ENCODE data around the gene CUL4A.

The CUL4A gene

DNA sequence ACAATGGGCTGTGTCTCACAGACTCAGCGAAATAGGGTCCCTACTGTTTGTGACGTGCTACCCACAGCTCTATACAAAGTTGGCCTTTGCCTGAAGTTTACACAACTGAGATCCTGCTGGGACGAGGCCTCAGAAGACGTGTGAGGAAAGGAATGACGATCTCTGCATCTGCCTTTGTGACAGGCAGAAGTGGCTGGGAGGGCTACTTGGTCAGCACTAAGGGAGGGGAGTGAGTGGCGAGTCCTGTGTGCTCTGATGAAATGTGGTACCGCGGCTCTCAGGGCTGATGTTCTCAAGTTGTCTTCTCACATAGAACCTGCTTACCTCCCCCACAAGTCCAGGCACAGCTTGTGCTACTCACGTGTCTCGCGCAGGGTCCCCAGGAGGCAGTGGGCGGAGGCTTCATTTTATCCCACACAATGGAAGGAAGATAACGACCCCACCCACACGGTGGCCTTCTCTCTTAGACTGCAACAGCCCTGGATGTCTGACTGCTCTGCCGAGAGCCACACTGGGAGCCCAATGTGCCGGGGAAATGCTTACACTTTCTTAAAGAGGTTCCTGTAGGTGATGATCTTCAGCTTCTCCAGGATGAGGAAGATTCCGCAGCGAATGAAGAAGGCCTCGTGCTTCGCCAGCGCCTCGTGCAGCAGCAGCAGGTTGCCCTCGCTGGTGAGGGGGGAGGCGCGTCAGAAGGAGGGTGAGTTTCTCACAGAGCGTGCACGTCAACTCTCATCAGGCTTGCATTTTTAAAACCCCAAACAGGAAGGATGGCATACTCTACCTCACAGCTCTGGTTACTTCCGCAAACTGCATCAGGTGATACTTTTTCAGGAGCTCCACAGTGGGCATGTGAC lies 29.8 kb upstream of the CUL4A start:
- DNase-seq (ENCODE audit: low read depth) = peak; percentile 58

DNA sequence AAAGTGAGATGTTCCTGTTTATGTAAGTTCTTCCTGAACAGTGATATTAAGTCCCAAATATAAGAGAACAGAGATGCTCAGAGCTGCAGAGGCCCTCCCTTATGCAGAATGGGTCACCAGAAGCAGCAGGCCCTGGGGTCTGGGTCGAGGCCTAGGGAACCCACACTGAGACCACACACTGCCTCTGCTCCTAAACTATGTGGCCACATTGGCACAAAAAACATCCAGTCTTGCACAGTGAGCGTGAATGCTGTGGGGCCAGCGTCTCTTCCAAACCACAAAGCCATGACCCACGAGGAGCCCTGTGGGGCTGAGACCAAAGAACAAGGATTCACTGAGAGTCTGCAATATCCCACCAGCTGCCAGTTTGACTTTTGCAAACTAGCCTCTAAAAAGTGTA lies 27.4 kb upstream of the CUL4A start:
- DNase-seq (ENCODE audit: low read depth) = peak; percentile 32

DNA sequence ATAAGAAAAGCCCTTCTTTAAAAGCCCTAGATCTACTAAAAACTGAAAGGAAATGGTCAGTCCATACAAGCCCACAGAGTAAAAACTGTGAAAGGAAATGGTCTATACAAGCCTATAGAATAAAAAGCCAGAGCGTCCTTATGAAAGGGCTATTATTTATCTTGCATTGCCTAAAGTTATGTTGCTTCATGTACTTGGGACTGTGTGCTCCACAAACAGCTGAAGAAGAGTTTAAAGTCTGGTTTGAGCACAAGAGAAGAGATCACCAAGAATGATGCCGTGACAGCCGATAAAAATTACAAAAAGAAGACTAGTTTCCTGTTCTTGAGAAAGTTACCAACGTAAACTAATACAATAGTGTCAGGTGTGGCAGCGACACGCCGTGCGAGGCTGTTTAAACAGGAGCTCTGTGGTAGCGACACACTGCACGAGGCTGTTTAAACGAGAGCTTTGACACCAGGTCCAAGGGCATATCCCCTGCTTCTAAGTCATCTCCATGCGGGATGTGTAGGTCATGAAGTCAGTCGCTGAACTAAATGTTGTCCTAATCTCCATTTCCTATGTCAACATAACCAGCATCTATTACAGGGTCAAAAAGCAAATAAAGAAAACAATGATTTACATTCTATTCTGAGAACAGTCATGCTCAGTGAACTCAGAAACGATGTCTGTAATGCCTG lies 25.8 kb upstream of the CUL4A start:
- no peak for DNase-seq (ENCODE audit: low read depth)

DNA sequence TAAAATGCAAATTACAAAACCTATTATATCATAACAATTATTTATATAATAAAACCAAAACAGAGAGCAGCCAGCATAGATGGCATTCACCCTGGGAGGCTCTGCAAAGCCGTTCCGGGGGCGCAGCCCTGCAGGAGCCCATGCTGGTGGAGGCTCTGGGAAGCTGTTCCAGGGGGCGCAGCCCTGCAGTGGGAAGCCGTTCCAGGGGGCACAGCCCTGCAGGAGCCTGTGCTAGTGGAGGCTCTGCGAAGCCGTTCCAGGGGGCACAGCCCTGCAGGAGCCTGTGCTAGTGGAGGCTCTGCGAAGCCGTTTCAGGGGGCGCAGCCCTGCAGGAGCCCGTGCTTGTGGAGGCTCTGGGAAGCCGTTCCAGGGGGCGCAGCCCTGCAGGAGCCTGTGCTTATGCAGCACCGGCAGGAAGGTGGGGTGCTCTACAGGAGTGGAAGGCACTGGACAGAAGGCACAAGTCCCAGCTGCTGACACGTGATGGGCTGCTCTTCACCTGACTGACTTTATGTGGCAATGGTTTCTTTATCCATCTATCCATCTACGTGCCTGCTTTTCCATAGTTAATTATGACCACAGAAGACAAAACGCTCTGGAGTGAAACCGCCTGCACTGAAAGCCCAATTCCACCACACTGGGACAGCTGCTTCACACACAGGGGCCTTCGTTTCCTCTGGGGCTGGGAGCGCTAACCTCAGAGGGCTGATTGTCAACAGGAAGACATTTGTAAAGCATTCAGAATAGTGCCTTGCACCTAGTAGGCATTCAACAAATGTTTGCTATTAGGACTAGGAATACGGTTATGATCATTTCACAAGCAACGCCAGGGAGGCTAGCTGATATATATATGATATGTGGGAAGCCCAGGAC lies 24.6 kb upstream of the CUL4A start:
- no peak for DNase-seq (ENCODE audit: low read depth)

DNA sequence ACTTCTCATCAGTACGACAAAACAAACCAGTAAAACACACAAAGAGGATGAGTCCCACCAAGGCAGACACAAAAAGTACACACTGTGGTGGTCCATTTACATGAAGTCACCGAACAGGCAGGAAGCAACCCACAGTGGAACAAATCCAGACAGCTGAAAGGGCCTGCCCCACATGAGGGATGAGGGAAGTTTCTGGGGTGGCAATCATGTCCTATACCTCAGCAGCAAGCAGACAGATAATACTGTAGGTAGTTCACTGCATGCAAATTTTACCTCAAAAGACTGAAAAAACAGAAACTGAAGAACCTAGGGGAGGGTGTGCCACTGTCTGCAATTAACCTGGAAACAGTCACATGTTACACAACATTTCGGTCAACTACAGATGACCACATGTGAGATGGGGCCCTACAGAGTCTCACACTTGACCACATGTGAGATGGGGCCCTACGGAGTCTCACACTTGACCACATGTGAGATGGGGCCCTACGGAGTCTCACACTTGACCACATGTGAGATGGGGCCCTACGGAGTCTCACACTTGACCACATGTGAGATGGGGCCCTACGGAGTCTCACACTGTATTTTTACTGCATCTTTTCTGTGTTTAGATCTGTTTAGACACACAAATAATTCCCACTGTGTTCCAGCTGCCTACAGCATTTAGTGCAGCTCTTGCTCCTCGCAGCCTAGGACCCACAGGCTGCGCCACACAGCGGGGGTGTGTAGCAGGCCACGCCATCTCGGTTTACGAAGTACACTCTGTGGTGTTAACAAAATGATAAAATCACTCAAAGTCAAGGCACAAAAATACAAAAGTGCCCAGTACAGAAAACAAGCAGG lies 23.1 kb upstream of the CUL4A start:
- DNase-seq (ENCODE audit: low read depth) = peak; percentile 35

DNA sequence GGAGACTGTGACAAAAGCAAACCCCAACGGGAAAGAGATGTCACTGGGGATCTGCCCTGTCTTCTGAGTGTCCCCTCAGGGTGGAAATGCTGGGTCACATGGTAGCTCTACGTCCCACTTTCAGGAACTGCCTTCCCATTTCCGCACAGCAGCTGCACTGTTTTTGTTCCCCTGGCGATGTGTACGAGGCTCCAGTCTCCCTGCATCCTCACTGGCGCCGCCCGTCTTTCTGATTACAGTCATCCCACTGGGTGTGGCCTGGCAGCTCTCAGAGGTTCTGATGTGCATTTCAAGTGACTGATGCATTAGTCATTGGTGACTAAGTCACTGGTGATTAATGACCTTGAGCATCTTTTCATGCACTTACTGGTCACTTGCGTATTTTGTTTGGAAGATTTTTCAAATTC lies 22.1 kb upstream of the CUL4A start:
- DNase-seq (ENCODE audit: low read depth) = peak; percentile 100

DNA sequence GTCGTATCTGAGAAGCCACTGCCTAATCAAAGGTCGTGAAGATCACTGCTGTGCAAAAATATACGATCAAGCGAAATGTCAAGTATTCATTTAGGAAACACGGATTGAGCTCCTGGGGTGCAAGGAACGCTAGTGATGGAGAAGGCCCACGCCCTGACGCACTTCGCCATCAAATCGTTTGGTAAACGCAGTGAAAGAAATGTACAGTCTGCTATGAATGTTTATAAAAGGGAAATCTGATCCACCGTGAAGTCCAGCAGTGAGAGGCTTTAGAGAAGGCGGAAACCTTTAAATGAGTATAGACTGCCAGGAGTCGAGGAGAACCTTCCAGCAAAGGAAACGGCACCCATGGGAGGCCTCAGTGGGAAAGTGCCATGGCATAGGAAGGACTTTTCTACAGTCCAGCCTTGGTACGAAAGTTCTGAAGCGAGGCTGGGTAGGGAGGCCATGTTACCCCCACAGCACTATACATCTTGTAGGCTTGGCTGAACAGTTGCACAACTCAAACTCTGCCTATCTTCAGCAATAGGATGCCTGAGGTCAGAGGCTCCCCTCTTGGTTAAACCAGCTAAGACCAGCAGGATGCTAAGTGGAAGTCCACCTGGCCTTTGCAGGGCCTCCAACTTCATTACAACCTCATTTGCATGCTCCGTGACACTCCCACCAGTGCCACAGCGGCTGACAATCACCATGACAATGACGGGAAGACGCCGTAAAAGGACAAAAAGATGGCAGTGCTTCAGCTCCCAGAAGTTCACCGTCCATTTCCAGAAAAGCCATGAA lies 21.3 kb upstream of the CUL4A start:
- DNase-seq (ENCODE audit: low read depth) = no peak

DNA sequence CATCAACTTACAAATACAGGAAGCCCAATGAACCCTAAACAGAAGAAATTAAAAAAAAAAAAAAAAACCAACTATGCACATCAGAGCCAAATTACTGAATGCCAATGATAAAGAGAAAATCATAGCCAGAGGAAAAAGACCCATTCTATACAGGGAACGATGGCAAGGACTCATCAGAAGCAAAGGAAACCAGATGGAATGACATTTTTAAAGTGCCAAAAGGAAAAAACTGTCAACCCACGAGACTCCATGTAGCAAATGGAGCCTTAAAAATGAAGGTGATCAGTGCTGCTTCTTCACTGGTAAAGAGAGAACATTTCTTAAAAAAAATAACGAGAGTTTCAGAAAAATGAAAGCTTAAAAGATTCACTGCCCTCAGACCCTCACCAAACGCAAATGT lies 19.2 kb upstream of the CUL4A start:
- DNase-seq (ENCODE audit: low read depth) = no peak

DNA sequence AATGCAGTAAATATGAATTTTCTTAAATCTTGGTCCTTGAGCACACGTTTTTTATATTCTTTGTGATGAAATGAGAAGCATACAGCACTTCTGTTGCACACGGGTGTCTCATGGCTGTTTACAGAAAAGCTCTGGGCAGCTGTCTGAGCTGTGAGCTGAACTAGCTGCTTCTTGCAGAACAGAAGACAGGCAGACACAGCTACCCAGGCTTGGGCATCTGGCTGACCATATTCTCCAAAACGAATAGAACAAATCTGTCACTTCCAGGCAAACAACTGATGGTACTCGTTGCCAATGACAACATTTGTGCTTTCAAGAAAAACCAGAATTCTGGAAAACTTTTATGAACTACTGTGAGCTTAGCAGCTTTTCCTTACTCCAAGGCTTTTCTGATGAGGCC lies 17.1 kb upstream of the CUL4A start:
- DNase-seq (ENCODE audit: low read depth) = no peak

DNA sequence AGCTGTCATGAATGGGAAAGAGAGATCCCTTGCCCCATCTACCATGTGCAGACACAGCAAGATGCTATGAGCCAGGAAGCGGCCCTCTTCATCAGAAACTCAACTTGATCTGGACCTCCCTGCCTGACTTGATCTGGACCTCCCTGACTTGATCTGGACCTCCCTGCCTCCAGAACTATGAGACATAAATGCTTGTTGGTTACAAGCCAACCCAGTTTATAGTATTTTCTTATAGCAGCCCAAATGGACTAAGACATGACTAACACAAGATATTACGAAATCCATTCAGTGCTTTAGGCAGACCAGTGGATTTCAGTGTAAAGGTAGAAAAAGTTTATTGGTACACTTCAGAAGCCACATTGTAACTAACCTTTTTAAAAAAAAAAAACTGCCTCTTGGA lies 16.5 kb upstream of the CUL4A start:
- DNase-seq (ENCODE audit: low read depth) = peak; percentile 80

DNA sequence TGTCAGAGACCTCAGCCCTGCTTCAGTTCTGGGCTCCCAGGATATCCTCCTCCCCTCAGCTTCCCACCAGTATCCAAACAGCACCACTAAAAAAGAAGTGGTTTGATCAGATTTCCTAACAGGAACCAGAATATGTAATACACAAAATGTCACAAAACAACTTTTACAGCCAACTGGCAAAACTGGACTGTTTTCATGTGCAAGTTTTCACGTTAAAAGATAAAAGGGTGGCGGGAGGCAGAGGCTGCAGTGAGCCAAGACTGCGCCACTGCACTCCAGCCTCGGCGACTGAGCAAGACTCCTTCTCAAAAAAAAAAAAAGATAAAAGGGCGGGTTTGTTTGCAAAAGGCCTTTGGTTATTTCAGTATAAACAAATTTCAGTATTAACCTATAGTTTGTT lies 14.1 kb upstream of the CUL4A start:
- no peak for DNase-seq (ENCODE audit: low read depth)

DNA sequence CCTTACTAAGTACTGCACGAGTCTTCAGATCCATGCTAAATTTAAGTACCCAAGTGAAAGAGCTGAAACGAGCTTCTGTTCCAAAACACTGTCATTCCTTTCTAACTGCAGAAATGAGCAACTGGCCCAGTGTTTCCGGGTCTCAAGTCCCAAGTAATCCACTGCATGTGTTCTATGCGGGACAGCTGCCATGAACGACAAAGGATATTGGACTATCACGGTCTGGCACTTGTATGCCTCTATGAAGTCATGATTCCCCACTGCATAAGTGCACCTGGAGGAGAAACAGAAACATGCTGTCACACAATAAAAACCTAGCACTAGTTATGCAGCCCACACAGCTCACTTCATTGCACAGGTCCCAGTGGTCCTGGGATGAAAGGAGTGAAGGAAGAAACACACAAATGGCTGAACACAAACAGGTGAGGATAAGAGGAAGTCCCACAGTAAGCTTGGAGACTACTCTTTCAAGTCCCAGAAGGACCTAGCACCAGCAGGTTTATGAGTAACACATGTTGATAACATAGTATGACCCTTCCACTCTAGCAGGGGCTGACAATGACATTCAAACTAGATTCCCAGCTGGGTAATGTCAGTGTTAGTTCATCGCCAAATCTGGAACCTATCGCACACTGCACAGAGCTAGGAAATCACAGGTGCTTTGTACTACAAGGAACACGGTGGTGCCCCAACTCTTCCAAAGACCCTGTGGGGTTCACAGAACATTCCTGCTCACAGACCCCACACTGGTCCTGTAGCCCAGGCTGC lies 12.3 kb upstream of the CUL4A start:
- no peak for DNase-seq (ENCODE audit: low read depth)

DNA sequence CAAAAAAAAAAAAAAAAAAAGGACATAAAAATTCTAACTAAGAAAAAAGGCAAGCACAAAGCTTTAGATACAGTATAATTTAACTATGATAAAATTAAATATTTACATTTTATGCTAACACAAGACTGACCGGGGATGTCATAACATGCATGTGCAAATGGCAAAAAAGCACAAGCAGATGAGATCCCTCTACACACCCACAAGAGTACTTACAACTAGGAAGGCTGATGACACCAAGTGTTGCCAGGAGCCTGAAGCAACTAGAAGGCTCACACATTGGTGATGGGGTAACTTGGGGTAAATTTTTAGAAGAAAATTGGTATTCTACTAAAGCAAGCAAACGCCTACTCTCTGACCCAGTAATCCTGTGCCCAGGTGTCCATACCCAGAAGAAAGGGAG lies 7.6 kb upstream of the CUL4A start:
- no peak for DNase-seq (ENCODE audit: low read depth)

DNA sequence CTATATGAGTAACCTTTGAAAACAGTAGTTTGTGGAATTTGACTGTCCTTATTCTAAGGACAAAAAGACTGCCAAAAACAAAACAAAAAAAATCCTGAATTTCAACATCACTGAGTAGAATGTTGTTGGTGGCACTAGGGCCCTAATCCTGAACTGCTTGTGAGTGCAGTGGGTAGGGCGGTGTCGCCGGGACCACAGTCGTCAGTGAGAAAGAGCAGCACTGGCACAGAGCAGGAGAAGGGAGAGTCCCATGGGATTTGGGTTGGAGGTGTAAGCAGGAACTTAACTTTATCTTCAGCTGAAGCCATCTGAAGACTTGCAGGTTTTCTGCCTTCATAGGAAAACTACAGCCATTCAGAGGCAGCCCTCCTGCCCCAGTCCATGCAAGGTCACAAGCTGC lies 6.5 kb upstream of the CUL4A start:
- no peak for DNase-seq (ENCODE audit: low read depth)

DNA sequence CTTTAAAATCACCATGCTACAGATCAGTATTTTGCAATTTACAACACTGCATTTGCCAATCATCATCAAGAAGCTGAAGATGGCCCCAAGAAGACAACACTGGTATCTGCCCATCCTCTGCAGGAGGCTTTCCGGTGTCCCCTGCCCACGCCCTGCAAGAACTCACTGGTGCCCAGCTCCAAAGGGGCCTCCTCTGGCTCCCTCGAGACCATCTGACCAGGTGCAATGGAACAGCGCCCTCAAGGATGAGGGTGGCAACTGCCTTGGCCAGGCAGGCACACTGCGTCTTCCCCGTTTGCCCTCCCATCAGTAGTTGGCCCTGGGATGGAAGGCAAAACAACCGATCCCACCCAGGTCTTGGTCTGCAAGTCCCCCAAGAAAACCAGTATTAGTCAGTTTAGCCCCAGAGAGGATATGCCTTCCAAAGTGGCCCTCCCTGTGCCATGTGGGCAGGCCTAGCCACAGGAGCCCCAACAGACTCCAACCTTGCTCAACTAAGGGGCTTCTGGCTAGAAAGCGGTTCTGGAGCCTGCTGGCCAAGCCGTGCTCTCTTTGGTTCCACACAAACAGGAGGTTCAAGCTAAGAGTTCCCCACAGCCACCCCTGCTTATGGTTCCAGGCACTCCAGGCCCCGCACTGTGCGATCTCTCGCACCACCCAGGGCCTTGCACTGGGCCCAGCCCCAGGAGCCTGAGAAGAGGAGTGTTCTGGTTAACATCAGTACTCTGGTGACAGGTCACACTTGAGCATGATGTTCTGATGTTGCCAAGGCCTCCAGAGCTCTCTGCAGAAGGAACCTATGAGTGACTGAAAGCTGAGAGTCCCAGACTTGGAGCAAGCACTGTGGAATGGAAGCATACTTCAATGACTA lies 5.7 kb upstream of the CUL4A start:
- no peak for DNase-seq (ENCODE audit: low read depth)

DNA sequence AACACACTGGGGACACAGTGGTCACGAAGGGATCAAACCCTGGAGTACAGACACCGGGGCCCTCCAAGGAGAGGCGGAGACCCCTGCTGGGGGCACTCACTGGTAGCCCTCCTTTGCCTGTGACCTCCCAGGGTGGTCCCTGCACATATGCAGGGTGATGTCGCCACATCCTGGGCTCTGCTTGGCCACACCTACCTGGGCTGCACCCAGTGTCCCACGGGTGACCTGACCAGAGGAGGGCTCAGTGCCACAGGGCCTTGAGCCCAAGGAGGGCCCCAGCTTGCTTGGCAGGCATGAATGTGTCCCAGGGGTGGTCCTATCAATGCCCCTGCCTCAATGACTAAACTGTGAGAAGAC lies 5.1 kb upstream of the CUL4A start:
- no peak for DNase-seq (ENCODE audit: low read depth)

DNA sequence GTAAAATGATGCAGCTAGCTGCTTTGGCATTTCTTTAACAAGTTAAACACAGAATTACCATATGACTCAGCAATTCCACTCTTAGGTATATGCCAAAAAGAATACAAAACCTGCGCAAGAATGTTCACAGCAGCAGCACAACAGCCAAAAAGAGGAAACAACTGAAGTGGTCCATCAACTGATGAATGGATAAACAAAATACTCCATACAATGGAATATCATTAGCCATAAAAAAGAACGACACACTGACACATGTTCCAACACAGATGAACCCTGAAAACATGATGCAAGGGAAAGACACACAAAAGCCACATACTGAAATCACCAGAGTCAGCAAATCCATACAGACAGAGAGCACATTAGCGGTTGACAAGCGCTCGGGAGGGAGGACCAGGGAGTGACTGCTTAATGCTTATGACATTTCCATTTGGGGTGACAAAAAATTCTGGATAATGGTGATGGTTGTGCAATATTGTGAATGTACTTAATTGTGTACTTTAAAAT lies 3.9 kb upstream of the CUL4A start:
- peak; percentile 38 for DNase-seq (ENCODE audit: low read depth)

DNA sequence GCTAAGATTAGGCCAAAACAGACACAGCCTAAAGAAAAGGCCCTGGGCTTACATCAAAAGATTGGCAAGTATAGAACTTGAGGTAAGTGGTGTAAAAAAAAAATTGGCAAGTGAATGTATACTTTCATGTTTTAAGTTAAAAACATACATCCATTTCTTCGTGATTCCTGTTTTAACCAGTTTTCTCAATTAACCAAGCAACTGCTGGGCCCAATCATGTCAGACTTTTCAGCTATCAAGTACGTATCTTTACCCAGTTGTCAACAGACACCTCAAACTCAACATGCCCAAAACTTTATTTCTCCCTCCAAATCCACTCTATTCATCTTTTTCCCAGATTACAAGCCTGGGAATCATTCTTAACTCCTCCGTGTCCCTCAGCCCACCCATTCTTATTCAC lies 2.0 kb upstream of the CUL4A start:
- DNase-seq (ENCODE audit: low read depth) = no peak

DNA sequence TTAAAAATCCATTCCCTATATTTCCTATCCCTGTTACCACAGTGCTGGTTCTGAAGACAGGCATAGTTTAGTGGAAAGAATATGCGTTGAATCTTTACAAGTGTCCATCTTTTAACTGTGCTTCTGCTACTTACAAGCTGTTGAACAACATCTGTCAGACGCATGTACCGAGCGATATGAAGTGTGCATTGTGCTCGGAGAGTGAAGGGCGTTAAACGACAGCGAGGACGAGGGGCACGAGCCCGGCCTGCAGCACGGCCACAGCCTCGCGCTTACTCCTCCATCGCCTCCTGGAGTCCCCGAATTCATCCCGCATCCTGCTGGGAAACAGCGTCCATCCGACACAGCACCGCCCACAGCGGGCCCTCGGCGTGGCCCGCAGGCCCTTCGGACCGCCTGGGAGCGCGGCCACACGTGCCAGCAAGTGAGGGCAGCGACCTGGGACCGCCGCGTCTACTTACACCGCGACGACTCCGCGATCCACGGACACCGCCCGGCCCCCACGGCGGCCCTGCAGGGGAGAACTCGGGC lies 1.5 kb upstream of the CUL4A start:
- peak; percentile 71 for DNase-seq (ENCODE audit: low read depth)
